Lower leg skin (tissue), 4 donors: ENCODE data around the gene ANKRD13B. TPM values are rescaled to one million over a fixed set of nuclear protein-coding genes. Genes with fewer than 3 reads are reported as not detected.
"Not testable (repeated sequence)": the region's sequence is repeated elsewhere in the genome, so short reads cannot be mapped to it uniquely, and the experiment has no call there.

Experiments used
- DNase-seq, 2 donors: peaks; one replicate each; pipeline ENCODE4 v3.0.0-alpha.2; 2019; ENCODE audit warnings: low spot score in 2 of 2
- H3K4me3 ChIP-seq: fragments of 200-600 bp; sonication (generic); 2 replicates; pipeline ENCODE4 v1.5.1; 2017; ENCODE audit warnings: mild to moderate bottlenecking, low read depth; ENCODE audit not compliant: poor library complexity, severe bottlenecking
- POLR2A ChIP-seq, 2 donors: fragments of 450-650 bp; IDR thresholded peaks; one replicate each; pipeline ENCODE4 v1.6.1; 2016 to 2017; ENCODE audit warnings: antibody characterized with exemption in 2 of 2, mild to moderate bottlenecking in 1 of 2, moderate library complexity in 1 of 2
- WGBS, 2 donors: methylation state at CpG; one replicate each; pipeline ENCODE4 v1.1.5; 2018; 5-methylcytosine and 5-hydroxymethylcytosine counted together
- intact Hi-C: fragments of 100-400 bp; cut with DNase I; formaldehyde crosslinking; loops from one replicate; pipeline ENCODE4 v1.15.0; 2023; ENCODE audit warnings: low total_unique reads
- total RNA-seq, 4 donors: library from RNA; depleted of rRNA; stranded (reverse); fragments of >200 nt; gene quantifications; one replicate each; pipeline ENCODE4 v1.1.0, GENCODE V29; 2016
- TF ChIP-seq, protein P1 (sequence below), 3 donors: fragments of 450-650 bp; IDR thresholded peaks; one replicate each; pipeline ENCODE4 v1.5.1; 2016; ENCODE audit warnings: antibody characterized with exemption in 3 of 3, mild to moderate bottlenecking in 3 of 3, moderate library complexity in 2 of 3

Gene ANKRD13B
- total RNA-seq, 4 donors from 2014 or later, result 8.1 to 18.8 (median 11.7) TPM

GRCh38 chr17:29557085-29557738, 35.7 kb upstream of the ANKRD13B start:
- H3K4me3 ChIP-seq, result no peak overlapping the region
- TF ChIP-seq, protein P1, sequence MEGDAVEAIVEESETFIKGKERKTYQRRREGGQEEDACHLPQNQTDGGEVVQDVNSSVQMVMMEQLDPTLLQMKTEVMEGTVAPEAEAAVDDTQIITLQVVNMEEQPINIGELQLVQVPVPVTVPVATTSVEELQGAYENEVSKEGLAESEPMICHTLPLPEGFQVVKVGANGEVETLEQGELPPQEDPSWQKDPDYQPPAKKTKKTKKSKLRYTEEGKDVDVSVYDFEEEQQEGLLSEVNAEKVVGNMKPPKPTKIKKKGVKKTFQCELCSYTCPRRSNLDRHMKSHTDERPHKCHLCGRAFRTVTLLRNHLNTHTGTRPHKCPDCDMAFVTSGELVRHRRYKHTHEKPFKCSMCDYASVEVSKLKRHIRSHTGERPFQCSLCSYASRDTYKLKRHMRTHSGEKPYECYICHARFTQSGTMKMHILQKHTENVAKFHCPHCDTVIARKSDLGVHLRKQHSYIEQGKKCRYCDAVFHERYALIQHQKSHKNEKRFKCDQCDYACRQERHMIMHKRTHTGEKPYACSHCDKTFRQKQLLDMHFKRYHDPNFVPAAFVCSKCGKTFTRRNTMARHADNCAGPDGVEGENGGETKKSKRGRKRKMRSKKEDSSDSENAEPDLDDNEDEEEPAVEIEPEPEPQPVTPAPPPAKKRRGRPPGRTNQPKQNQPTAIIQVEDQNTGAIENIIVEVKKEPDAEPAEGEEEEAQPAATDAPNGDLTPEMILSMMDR (IDR thresholded peaks at IDR 0.05), result no peak
- no peak for TF ChIP-seq POLR2A (IDR thresholded peaks at IDR 0.05)
- 92 to 95% methylated on average over 1 of the region's 1 CpG for WGBS, 2 donors
- no peak for DNase-seq
- intact Hi-C loops, result no loop called here

DNA sequence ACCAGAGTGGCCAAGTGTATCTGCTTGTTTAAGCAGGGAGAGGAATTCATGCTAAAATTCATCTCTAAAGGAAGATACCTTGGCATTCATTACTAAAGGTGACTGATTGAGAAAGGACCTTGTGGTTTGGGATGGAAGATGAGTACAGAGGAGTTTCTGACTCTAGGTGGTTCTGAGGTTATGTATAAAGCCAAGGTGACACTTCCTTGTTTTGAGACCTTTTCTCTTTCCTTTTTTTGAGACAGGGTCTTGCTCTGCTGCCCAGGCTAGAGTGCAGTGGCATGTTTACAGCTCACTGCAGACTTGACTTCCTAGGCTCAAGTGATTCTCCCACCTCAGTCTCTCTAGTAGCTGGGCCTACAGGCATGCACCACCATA, 35.2 kb upstream of the ANKRD13B start:
- intact Hi-C loops, result no loop called here

DNA sequence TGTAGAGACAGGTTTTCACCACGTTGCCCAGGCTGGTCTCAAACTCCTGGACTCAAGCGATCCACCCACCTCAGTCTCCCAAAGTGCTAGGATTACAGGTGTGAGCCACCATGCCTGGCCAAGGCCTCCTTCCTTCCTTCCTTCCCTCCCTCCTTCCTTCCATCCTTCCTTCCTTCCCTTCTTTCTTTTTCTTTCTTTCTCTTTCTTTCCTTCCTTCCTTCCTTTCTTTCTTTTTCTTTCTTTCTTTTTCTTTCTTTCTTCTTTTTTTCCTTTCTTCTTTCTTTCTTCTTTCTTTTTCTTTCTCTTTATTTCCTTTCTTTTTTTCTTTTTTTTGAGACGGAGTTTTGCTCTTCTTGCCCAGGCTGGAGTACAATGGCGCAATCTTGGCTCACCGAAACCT, 34.8 kb upstream of the ANKRD13B start:
- H3K4me3 ChIP-seq, intact Hi-C loops, DNase-seq: not testable (repeated sequence)
- WGBS, 2 donors, result 94 to 97% methylated on average over 5 of the region's 5 CpGs

More for the DNA sequence above, 35.2 kb upstream of the ANKRD13B start:
- H3K4me3 ChIP-seq, result no peak overlapping the region
- no peak for DNase-seq
- TF ChIP-seq, protein P1 (IDR thresholded peaks at IDR 0.05), result no peak
- no peak for TF ChIP-seq POLR2A (IDR thresholded peaks at IDR 0.05)

- DNase-seq, result no peak
- intact Hi-C loops, result no loop called here
- H3K4me3 ChIP-seq, result no peak overlapping the region
- 93 to 95% methylated on average over 2 of the region's 2 CpGs for WGBS, 2 donors
- TF ChIP-seq, protein P1 (IDR thresholded peaks at IDR 0.05), result no peak
- TF ChIP-seq POLR2A (IDR thresholded peaks at IDR 0.05), result no peak
Observed at GRCh38 chr17:29559640-29560039, 33.3 kb upstream of the ANKRD13B start.

DNA sequence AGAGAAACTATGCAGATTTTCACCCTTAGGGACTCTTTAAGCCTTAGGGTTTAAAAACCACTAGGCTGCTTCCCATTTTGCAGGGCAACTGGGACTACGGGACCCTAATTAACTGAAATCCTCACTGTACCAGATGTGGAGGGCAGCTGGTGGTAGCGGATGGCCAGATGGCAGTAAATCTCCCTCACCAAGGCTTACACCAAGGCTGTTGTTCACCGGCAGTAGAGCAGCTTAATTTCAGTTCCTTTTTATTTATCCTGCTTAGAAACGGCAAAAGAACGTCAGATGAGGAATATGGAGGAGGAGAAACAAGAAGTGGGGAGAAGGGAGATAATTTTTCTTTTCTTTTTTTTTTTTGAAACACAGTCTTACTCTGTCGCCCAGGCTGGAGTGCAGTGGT, 32.6 kb upstream of the ANKRD13B start:
- TF ChIP-seq, protein P1 (IDR thresholded peaks at IDR 0.05), result no peak
- no peak for TF ChIP-seq POLR2A (IDR thresholded peaks at IDR 0.05)
- H3K4me3 ChIP-seq, result no peak overlapping the region
- DNase-seq, result no peak
- 68 to 79% methylated on average over 6 of the region's 6 CpGs for WGBS, 2 donors
- intact Hi-C loops, result no loop called here

DNA sequence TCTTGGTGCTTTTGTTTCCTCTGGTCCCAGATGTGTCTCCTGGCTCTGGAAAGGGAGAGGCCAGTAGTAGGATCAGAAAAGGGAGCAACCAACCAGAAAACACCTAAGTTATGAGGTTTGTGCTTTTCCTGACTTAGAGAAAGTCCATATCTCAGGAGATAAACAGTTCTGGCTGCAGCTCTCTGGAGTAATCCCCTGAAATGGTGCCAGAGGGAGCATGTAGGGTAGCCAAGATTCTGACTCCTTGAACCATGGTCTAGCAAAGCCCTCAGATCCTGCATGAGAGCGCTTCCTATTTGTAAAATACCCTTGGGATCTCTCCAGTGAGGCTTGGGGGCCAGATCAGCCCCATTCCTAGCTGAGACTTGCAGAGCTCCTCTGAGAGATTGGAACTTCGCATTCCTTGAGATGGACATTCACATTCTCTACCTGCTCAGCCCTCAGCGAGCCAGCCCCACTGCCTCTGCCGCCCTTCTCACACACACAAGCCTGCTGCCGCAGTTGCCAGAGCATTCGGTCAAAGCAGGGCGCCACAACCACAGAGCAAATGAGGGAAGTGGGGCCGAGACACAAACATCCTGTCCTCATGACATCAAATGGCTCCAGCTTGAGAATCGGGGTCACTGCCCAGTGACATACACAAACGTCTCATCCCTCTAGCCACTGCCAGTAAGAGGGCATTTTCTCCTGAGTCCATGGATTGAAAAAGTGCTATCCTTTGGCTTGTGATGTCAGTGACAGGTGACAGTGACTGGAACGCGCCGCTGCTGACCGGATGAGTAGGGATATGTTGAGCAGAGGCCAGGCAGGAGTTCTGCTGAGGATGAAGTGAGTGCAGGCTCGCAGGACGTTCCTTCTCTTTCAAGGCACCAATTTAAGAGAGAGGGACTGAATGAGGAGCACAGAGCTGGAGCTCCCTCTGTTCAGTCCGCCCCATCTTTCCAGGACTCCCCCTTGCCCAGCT, 31.1 kb upstream of the ANKRD13B start:
- intact Hi-C loops, result no loop called here
- DNase-seq, result peak; percentile 21 to 80

More for the DNA sequence above, 31.1 kb upstream of the ANKRD13B start:
- no peak for TF ChIP-seq POLR2A (IDR thresholded peaks at IDR 0.05)
- TF ChIP-seq, protein P1 (IDR thresholded peaks at IDR 0.05), result no peak
- no peak overlapping the region for H3K4me3 ChIP-seq
- 83 to 86% methylated on average over 16 to 17 of the region's 17 CpGs for WGBS, 2 donors
